GM18873 (cell line): ENCODE measurements around the gene OR52N5.

Experiments used
- ATAC-seq: cut with Tn5 transposase; IDR thresholded peaks from one replicate; pipeline ENCODE4 v1.9.1; 2021; ENCODE audit warnings: mild to moderate bottlenecking, moderate library complexity, moderate number of reproducible peaks; ENCODE audit not compliant: unreplicated experiment, low FRiP score

OR52N5 gene

GRCh38 chr11:5726351-5726750 is 56.8 kb downstream of the OR52N5 start:
- ATAC-seq: no peak
